ENCODE results near the gene SUN5.
"Not testable (repeated sequence)": the region's sequence is repeated elsewhere in the genome, so short reads cannot be mapped to it uniquely, and the experiment has no call there.

SUN5 gene

GRCh38 chr20:32975698-32976674 lies 28.2 kb downstream of the SUN5 start:
- Histone ChIP-seq H3K9ac (ENCODE audit: low read depth in 1 of 2, low read length in 2 of 2) (no peak overlapping the region), H3K9me3 (ENCODE audit: control insufficient read depth in 2 of 2, low read length in 2 of 2) (no peaks in the 10 kb centered on the region), H3K4me1 (ENCODE audit: control insufficient read depth in 2 of 2, insufficient read depth in 2 of 2, low read length in 2 of 2) (peaks cover 5 to 7% of the 10 kb centered on the region in 2 donors), H3K36me3 (ENCODE audit: control insufficient read depth in 2 of 2, insufficient read depth in 2 of 2, low read length in 2 of 2) (no peaks in the 10 kb centered on the region), H3K4me3 (ENCODE audit: low read length in 2 of 2) (no peak overlapping the region), H3K27ac (ENCODE audit: low read depth in 2 of 2, low read length in 2 of 2) (no peak overlapping the region), H3K27me3 (ENCODE audit: control insufficient read depth in 2 of 2, insufficient read depth in 2 of 2, low read length in 2 of 2) (peaks cover 0 to 2% of the 10 kb centered on the region in 2 donors)

- not testable (repeated sequence) for H3K36me3 ChIP-seq (ENCODE audit: control insufficient read depth in 2 of 2, insufficient read depth in 2 of 2, low read length in 2 of 2); H3K9me3 ChIP-seq (ENCODE audit: control insufficient read depth in 2 of 2, low read length in 2 of 2); H3K4me3 ChIP-seq (ENCODE audit: low read length in 2 of 2); H3K27me3 ChIP-seq (ENCODE audit: control insufficient read depth in 2 of 2, insufficient read depth in 2 of 2, low read length in 2 of 2); H3K9ac ChIP-seq (ENCODE audit: low read depth in 1 of 2, low read length in 2 of 2); H3K27ac ChIP-seq (ENCODE audit: low read depth in 2 of 2, low read length in 2 of 2)
- H3K4me1 ChIP-seq (ENCODE audit: control insufficient read depth in 2 of 2, insufficient read depth in 2 of 2, low read length in 2 of 2): peaks cover 5 to 11% of the 10 kb centered on the region in 2 donors
These were observed 29.1 kb downstream of the SUN5 start for GRCh38 chr20:32975121-32975520.

GRCh38 chr20:32974204-32975064 lies 29.8 kb downstream of the SUN5 start:
- H3K27me3 ChIP-seq (ENCODE audit: control insufficient read depth in 2 of 2, insufficient read depth in 2 of 2, low read length in 2 of 2); H3K27ac ChIP-seq (ENCODE audit: low read depth in 2 of 2, low read length in 2 of 2); H3K36me3 ChIP-seq (ENCODE audit: control insufficient read depth in 2 of 2, insufficient read depth in 2 of 2, low read length in 2 of 2); H3K9me3 ChIP-seq (ENCODE audit: control insufficient read depth in 2 of 2, low read length in 2 of 2); H3K9ac ChIP-seq (ENCODE audit: low read depth in 1 of 2, low read length in 2 of 2); H3K4me3 ChIP-seq (ENCODE audit: low read length in 2 of 2): not testable (repeated sequence)
- H3K4me1 ChIP-seq (ENCODE audit: control insufficient read depth in 2 of 2, insufficient read depth in 2 of 2, low read length in 2 of 2): peaks cover 5 to 15% of the 10 kb centered on the region in 2 donors

GRCh38 chr20:32973077-32973717 lies 31.0 kb downstream of the SUN5 start:
- peaks cover 0 to 2% of the 10 kb centered on the region in 2 donors for H3K27me3 ChIP-seq (ENCODE audit: control insufficient read depth in 2 of 2, insufficient read depth in 2 of 2, low read length in 2 of 2)
- no peaks in the 10 kb centered on the region for H3K9me3 ChIP-seq (ENCODE audit: control insufficient read depth in 2 of 2, low read length in 2 of 2)
- no peaks in the 10 kb centered on the region for H3K36me3 ChIP-seq (ENCODE audit: control insufficient read depth in 2 of 2, insufficient read depth in 2 of 2, low read length in 2 of 2)
- H3K9ac ChIP-seq (ENCODE audit: low read depth in 1 of 2, low read length in 2 of 2): no peak overlapping the region
- peak overlapping the region; percentile 51 to 77 for H3K27ac ChIP-seq (ENCODE audit: low read depth in 2 of 2, low read length in 2 of 2)
- H3K4me1 ChIP-seq (ENCODE audit: control insufficient read depth in 2 of 2, insufficient read depth in 2 of 2, low read length in 2 of 2): peaks cover 5 to 17% of the 10 kb centered on the region in 2 donors
- H3K4me3 ChIP-seq (ENCODE audit: low read length in 2 of 2): no peak overlapping the region

- Histone ChIP-seq H3K27ac (ENCODE audit: low read depth in 2 of 2, low read length in 2 of 2) (peak overlapping the region; percentile 51 to 77), H3K4me3 (ENCODE audit: low read length in 2 of 2) (no peak overlapping the region), H3K4me1 (ENCODE audit: control insufficient read depth in 2 of 2, insufficient read depth in 2 of 2, low read length in 2 of 2) (peaks cover 5 to 17% of the 10 kb centered on the region in 2 donors), H3K9me3 (ENCODE audit: control insufficient read depth in 2 of 2, low read length in 2 of 2) (no peaks in the 10 kb centered on the region), H3K36me3 (ENCODE audit: control insufficient read depth in 2 of 2, insufficient read depth in 2 of 2, low read length in 2 of 2) (no peaks in the 10 kb centered on the region), H3K9ac (ENCODE audit: low read depth in 1 of 2, low read length in 2 of 2) (peak overlapping the region in 1 of 2 donors; percentile 6), H3K27me3 (ENCODE audit: control insufficient read depth in 2 of 2, insufficient read depth in 2 of 2, low read length in 2 of 2) (no peaks in the 10 kb centered on the region)
These were observed 31.8 kb downstream of the SUN5 start for GRCh38 chr20:32972181-32973076.

- no peaks in the 10 kb centered on the region for H3K27me3 ChIP-seq (ENCODE audit: control insufficient read depth in 2 of 2, insufficient read depth in 2 of 2, low read length in 2 of 2)
- H3K9ac ChIP-seq (ENCODE audit: low read depth in 1 of 2, low read length in 2 of 2): no peak overlapping the region
- peak overlapping the region; percentile 7 to 61 for H3K27ac ChIP-seq (ENCODE audit: low read depth in 2 of 2, low read length in 2 of 2)
- H3K4me1 ChIP-seq (ENCODE audit: control insufficient read depth in 2 of 2, insufficient read depth in 2 of 2, low read length in 2 of 2): peaks cover 5 to 17% of the 10 kb centered on the region in 2 donors
- no peak overlapping the region for H3K4me3 ChIP-seq (ENCODE audit: low read length in 2 of 2)
- H3K9me3 ChIP-seq (ENCODE audit: control insufficient read depth in 2 of 2, low read length in 2 of 2): no peaks in the 10 kb centered on the region
- no peaks in the 10 kb centered on the region for H3K36me3 ChIP-seq (ENCODE audit: control insufficient read depth in 2 of 2, insufficient read depth in 2 of 2, low read length in 2 of 2)
These were observed 32.5 kb downstream of the SUN5 start for GRCh38 chr20:32971703-32972161.

- no peaks in the 10 kb centered on the region for H3K9me3 ChIP-seq (ENCODE audit: control insufficient read depth in 2 of 2, low read length in 2 of 2)
- H3K27ac ChIP-seq (ENCODE audit: low read depth in 2 of 2, low read length in 2 of 2): peak overlapping the region in 1 of 2 donors; percentile 61
- no peak overlapping the region for H3K4me3 ChIP-seq (ENCODE audit: low read length in 2 of 2)
- no peaks in the 10 kb centered on the region for H3K27me3 ChIP-seq (ENCODE audit: control insufficient read depth in 2 of 2, insufficient read depth in 2 of 2, low read length in 2 of 2)
- H3K36me3 ChIP-seq (ENCODE audit: control insufficient read depth in 2 of 2, insufficient read depth in 2 of 2, low read length in 2 of 2): no peaks in the 10 kb centered on the region
- H3K9ac ChIP-seq (ENCODE audit: low read depth in 1 of 2, low read length in 2 of 2): no peak overlapping the region
- H3K4me1 ChIP-seq (ENCODE audit: control insufficient read depth in 2 of 2, insufficient read depth in 2 of 2, low read length in 2 of 2): peaks cover 5 to 18% of the 10 kb centered on the region in 2 donors
These were observed 33.3 kb downstream of the SUN5 start for GRCh38 chr20:32970973-32971300.

GRCh38 chr20:32970115-32970972 lies 33.9 kb downstream of the SUN5 start:
- Histone ChIP-seq H3K27me3 (ENCODE audit: control insufficient read depth in 2 of 2, insufficient read depth in 2 of 2, low read length in 2 of 2) (no peaks in the 10 kb centered on the region), H3K9ac (ENCODE audit: low read depth in 1 of 2, low read length in 2 of 2) (no peak overlapping the region), H3K27ac (ENCODE audit: low read depth in 2 of 2, low read length in 2 of 2) (peak overlapping the region in 1 of 2 donors; percentile 61), H3K4me3 (ENCODE audit: low read length in 2 of 2) (no peak overlapping the region), H3K9me3 (ENCODE audit: control insufficient read depth in 2 of 2, low read length in 2 of 2) (no peaks in the 10 kb centered on the region), H3K4me1 (ENCODE audit: control insufficient read depth in 2 of 2, insufficient read depth in 2 of 2, low read length in 2 of 2) (peaks cover 5 to 18% of the 10 kb centered on the region in 2 donors), H3K36me3 (ENCODE audit: control insufficient read depth in 2 of 2, insufficient read depth in 2 of 2, low read length in 2 of 2) (no peaks in the 10 kb centered on the region)
